ENCODE results near the gene FAHD1.
"Not testable (repeated sequence)": the region's sequence is repeated elsewhere in the genome, so short reads cannot be mapped to it uniquely, and the experiment has no call there.

The FAHD1 gene

DNA sequence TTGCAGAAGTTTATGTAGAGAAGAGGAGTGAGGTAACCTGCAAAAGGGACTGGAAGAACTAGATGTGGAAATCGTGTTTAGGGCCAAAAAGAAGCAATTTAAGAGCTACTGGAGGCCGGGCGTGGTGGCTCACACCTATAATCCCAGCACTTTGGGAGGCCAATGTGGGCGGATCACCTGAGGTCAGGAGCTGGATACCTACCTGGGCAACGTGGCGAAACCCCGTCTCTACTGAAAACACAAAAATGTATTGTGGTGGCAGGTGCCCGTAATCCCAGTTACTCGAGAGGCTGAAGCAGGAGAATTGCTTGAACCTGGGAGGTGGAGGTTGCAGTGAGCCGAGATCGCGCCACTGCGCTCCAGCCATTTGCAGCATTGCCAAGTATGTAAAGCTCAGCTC is 49.1 kb downstream of the FAHD1 start:
- DNase-seq, H3K4me1 Mint-ChIP-seq, H3K4me3 Mint-ChIP-seq, ATAC-seq, H3K9me3 Mint-ChIP-seq, H3K27ac Mint-ChIP-seq: not testable (repeated sequence)
- H3K27me3 Mint-ChIP-seq, result peaks cover 64% of the 10 kb centered on the region

DNA sequence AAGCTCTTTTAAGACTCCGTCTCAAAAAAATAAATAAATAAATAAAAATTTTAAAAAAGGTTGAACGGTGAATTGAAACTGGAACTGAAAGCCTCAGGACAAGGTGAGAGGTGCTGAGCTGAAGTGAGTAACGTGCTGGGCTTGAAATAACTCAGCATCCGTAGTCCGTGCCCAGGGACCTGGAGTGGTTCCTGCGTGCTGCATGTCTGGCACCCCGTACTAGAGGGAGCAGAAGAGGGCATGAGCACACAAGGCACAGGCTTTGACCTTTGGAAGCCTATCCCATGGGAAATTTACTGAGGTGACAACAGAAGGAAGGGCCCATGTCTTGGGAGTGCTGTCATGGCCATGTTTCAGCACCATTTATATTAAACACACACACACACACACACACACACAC is 49.5 kb downstream of the FAHD1 start:
- Mint-ChIP-seq H3K4me1 (peaks cover 8% of the 10 kb centered on the region), H3K4me3 (no peak overlapping the region), H3K27ac (no peak overlapping the region), H3K9me3 (peaks cover 0 to 7% of the 10 kb centered on the region in 2 donors), H3K27me3 (peaks cover 64% of the 10 kb centered on the region)
- ATAC-seq (no peak), DNase-seq (no peak)

- peaks cover 0 to 4% of the 10 kb centered on the region in 2 donors for H3K9me3 Mint-ChIP-seq
- no peak for ATAC-seq
- H3K4me1 Mint-ChIP-seq, result peaks cover 6% of the 10 kb centered on the region
- no peak overlapping the region for H3K27ac Mint-ChIP-seq
- DNase-seq, result no peak
- H3K4me3 Mint-ChIP-seq, result no peak overlapping the region
- peaks cover 61% of the 10 kb centered on the region for H3K27me3 Mint-ChIP-seq
Measured at GRCh38 chr16:1877089-1877488, 50.1 kb downstream of the FAHD1 start.

DNA sequence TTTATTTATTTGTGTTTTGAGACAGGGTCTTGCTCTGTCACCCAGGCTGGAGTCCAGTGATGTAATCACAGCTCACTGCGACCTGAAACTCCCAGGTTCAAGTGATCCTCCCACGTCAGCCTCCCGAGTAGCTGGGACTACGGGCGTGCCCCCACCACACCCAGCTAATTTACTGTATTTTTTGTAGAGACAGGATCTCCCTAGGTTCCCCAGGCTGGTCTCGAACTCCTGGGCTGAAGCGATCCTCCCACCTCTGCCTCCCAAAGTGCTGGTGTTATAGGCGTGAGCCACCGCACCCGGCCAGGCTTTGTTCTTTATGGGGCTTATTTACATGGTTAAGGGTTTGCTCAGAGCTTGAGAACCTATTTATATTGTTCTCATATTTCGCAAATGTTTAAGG is 50.8 kb downstream of the FAHD1 start:
- DNase-seq (no peak), ATAC-seq (no peak)
- H3K27me3 Mint-ChIP-seq, result peaks cover 54% of the 10 kb centered on the region
- H3K9me3 Mint-ChIP-seq, result no peaks in the 10 kb centered on the region
- no peak overlapping the region for H3K27ac Mint-ChIP-seq
- H3K4me1 Mint-ChIP-seq, result no peaks in the 10 kb centered on the region
- H3K4me3 Mint-ChIP-seq, result no peak overlapping the region

DNA sequence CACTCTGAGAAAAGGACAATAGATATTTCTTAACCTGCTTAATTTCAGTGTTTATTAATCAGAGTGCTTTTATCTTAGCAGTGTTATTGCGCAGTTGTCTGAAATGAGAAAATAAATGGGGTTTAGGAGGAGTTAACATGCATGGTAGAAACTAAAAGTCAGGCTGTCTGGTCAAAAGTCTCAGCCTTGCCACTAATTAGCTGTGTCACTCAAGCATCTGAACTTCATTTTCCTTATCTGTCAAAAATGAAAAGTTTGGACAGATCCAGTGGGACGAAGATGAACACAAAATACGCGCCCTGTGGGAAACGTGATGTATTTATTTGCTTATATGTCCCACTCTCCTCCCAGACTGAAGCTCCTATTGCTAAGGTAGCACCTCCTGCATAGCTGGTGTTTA is 51.2 kb downstream of the FAHD1 start:
- Mint-ChIP-seq H3K27me3 (peaks cover 50% of the 10 kb centered on the region), H3K27ac (no peak overlapping the region)
- no peak for DNase-seq

More for the DNA sequence above, 51.2 kb downstream of the FAHD1 start:
- H3K4me1 Mint-ChIP-seq, result no peaks in the 10 kb centered on the region
- H3K9me3 Mint-ChIP-seq, result no peaks in the 10 kb centered on the region
- no peak for ATAC-seq
- H3K4me3 Mint-ChIP-seq, result no peak overlapping the region
